ENCODE results near the gene BMP5. TPM values are rescaled to one million over a fixed set of nuclear protein-coding genes. Genes with fewer than 3 reads are reported as not detected.

Gene BMP5
- total RNA-seq, 2 donors from 2014 or later, result not detected

GRCh38 chr6:55708711-55709110 is 166.7 kb downstream of the BMP5 start:
- Mint-ChIP-seq H3K9me3 (peaks cover 0 to 4% of the 10 kb centered on the region in 2 donors), H3K36me3 (ENCODE audit: insufficient read depth in 2 of 2) (no peaks in the 10 kb centered on the region), H3K4me1 (ENCODE audit: low read depth) (no peaks in the 10 kb centered on the region), H3K27me3 (ENCODE audit: low read depth) (no peaks in the 10 kb centered on the region), H3K4me3 (no peak overlapping the region), H3K27ac (no peak overlapping the region)
- no peak for DNase-seq
- ATAC-seq (replicated peaks in 1 of 2), result no peak

GRCh38 chr6:55705451-55706440 is 169.6 kb downstream of the BMP5 start:
- Mint-ChIP-seq H3K4me1 (ENCODE audit: low read depth) (no peaks in the 10 kb centered on the region), H3K27me3 (ENCODE audit: low read depth) (no peaks in the 10 kb centered on the region), H3K9me3 (peaks cover 5 to 9% of the 10 kb centered on the region in 2 donors), H3K27ac (no peak overlapping the region), H3K4me3 (no peak overlapping the region), H3K36me3 (ENCODE audit: insufficient read depth in 2 of 2) (no peaks in the 10 kb centered on the region)
- DNase-seq (no peak), ATAC-seq (replicated peaks in 1 of 2) (no peak)

GRCh38 chr6:55704421-55704820 is 171.0 kb downstream of the BMP5 start:
- Mint-ChIP-seq H3K27ac (no peak overlapping the region), H3K27me3 (ENCODE audit: low read depth) (no peaks in the 10 kb centered on the region), H3K36me3 (ENCODE audit: insufficient read depth in 2 of 2) (no peaks in the 10 kb centered on the region), H3K4me1 (ENCODE audit: low read depth) (no peaks in the 10 kb centered on the region), H3K9me3 (peaks cover 8 to 11% of the 10 kb centered on the region in 2 donors), H3K4me3 (no peak overlapping the region)
- no peak for DNase-seq
- ATAC-seq (replicated peaks in 1 of 2), result no peak
